Spleen (tissue), 7 donors: ENCODE data around the gene EIF4G1.

Experiments
- POLR2A ChIP-seq, 3 donors: fragments of 450-650 bp; IDR thresholded peaks; one replicate each; pipeline ENCODE4 v1.5.1; 2017; ENCODE audit warnings: antibody characterized with exemption in 3 of 3, mild to moderate bottlenecking in 1 of 3
- POLR2AphosphoS5 ChIP-seq, 3 donors: sonication (generic); formaldehyde crosslinking; IDR thresholded peaks; one replicate each; pipeline ENCODE4 v1.5.1; 2017; ENCODE audit warnings: antibody characterized with exemption in 3 of 3
- TF ChIP-seq, protein P1 (sequence below), 11 experiments: fragments of 200-600 bp in 7 of 11; fragments of 450-650 bp in 4 of 11; sonication (generic) in 4 of 11; IDR thresholded peaks in 8 of 11; conservative IDR thresholded peaks in 3 of 11; 1 replicate in 7 of 11; 2 replicates in 4 of 11; pipeline versions ENCODE4 v1.4.0 to v1.8.0; 2016 to 2021; ENCODE audit warnings: antibody characterized with exemption in 11 of 11, inconsistent platforms in 4 of 11, mild to moderate bottlenecking in 1 of 11
- donor health status: DM: no; HTN: no; CAD: no; lungs with moderate emphysema.
- donor health status: DM: no; HTN: no; CAD: no.
- donor health status: DM: no; HTN: no; CAD: no.

DNA sequence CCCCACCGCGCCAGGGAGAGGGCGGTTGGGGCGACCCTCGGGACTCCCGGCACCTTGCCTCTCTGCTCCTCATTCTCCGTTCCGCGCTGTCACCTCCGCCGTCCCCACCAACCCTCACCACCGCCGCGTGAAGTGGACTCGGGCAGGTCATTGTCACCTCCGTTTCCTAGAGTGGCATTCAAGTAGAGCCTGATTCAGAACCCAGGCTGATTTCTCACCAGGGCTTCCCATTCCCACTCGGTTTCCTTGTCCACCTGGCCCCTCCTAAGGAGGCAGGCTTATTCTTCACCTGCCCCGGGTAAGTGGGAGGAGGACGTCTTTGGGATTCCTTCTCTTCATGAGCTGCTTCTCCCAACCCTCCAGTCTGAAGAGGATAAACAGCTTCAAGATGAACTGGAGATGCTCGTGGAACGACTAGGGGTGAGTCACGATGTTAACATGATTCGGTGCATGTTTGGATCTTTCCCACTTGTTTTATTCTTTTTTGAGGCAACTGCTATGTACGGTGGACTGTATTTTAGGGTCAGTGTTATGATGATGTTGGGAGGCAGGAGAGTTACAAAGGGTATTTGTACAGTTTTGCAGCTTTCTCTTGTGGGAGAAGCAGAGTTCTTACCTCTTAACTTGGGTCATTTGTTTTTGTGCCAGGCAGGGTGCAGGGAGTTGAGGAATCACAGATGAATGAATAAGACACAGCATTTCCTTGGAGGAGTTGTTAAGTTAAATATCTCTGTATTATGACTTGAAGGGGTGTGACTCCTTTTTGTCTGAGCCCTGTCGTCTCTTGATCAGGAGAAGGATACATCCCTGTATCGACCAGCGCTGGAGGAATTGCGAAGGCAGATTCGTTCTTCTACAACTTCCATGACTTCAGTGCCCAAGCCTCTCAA is 14.7 kb upstream of the EIF4G1 start:
- no peak for TF ChIP-seq POLR2A (IDR thresholded peaks at IDR 0.05)
- TF ChIP-seq, protein P1, sequence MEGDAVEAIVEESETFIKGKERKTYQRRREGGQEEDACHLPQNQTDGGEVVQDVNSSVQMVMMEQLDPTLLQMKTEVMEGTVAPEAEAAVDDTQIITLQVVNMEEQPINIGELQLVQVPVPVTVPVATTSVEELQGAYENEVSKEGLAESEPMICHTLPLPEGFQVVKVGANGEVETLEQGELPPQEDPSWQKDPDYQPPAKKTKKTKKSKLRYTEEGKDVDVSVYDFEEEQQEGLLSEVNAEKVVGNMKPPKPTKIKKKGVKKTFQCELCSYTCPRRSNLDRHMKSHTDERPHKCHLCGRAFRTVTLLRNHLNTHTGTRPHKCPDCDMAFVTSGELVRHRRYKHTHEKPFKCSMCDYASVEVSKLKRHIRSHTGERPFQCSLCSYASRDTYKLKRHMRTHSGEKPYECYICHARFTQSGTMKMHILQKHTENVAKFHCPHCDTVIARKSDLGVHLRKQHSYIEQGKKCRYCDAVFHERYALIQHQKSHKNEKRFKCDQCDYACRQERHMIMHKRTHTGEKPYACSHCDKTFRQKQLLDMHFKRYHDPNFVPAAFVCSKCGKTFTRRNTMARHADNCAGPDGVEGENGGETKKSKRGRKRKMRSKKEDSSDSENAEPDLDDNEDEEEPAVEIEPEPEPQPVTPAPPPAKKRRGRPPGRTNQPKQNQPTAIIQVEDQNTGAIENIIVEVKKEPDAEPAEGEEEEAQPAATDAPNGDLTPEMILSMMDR (IDR thresholded peaks at IDR 0.05 in 8 of 11, conservative IDR thresholded peaks at IDR 0.05 in 3 of 11): no peak
- no peak for TF ChIP-seq POLR2AphosphoS5 (IDR thresholded peaks at IDR 0.05)
